CD4-positive, alpha-beta T cell (primary cell): Measurements from ENCODE around the gene LASP1. TPM values are rescaled to one million over a fixed set of nuclear protein-coding genes. Genes with fewer than 3 reads are reported as not detected.

Experiments
- ATAC-seq: fragments of 200-7000 bp; cut with Tn5 transposase; one replicate; pipeline ENCODE4 v1.10.0; 2022; ENCODE audit warnings: mild to moderate bottlenecking; ENCODE audit not compliant: poor library complexity
- CTCF ChIA-PET: fragments of 350-600 bp; sonication (Branson Sonifier 250); formaldehyde crosslinking; loops from one replicate; lab custom pipeline; 2021; ENCODE audit warnings: antibody characterized with exemption, inconsistent platforms; lab: Charles Lee
- POLR2A ChIA-PET: fragments of 350-600 bp; sonication (Branson Sonifier 250); formaldehyde crosslinking; loops from one replicate; lab custom pipeline; 2021; ENCODE audit warnings: antibody characterized with exemption, inconsistent platforms; lab: Charles Lee
- DNase-seq, 14 experiments: peaks; one replicate each; pipeline ENCODE4 v3.0.0-alpha.2; 2013 to 2020; ENCODE audit warnings: mixed read lengths in 2 of 14
- H3K27ac ChIP-seq, 2 donors: one replicate each; pipeline versions ENCODE4 v1.5.1 to v1.7.0; 2013; ENCODE audit warnings: low read length in 2 of 2, low read depth in 1 of 2, mild to moderate bottlenecking in 1 of 2
- H3K27me3 ChIP-seq, 2 experiments: 1 replicate in 1 of 2; 2 replicates in 1 of 2; pipeline versions ENCODE4 v1.6.1 to v1.7.0; 2013; ENCODE audit warnings: low read length in 2 of 2, control low read depth in 1 of 2, mild to moderate bottlenecking in 1 of 2, moderate library complexity in 1 of 2; ENCODE audit not compliant: insufficient read depth in 2 of 2, control insufficient read depth in 1 of 2
- H3K36me3 ChIP-seq: one replicate; pipeline ENCODE4 v1.6.1; 2013; ENCODE audit warnings: low read length, control low read depth; ENCODE audit not compliant: insufficient read depth
- H3K4me1 ChIP-seq: one replicate; pipeline ENCODE4 v1.6.1; 2013; ENCODE audit warnings: low read length, control low read depth; ENCODE audit not compliant: insufficient read depth
- H3K4me3 ChIP-seq: one replicate; pipeline ENCODE4 v1.5.1; 2013; ENCODE audit warnings: mild to moderate bottlenecking, low read length, moderate library complexity
- H3K9me3 ChIP-seq, 2 experiments: 1 replicate in 1 of 2; 2 replicates in 1 of 2; pipeline versions ENCODE4 v1.6.1 to v1.7.0; 2013; ENCODE audit warnings: low read length in 2 of 2, mild to moderate bottlenecking in 2 of 2, control low read depth in 1 of 2, moderate library complexity in 1 of 2; ENCODE audit not compliant: control insufficient read depth in 1 of 2, insufficient read depth in 1 of 2
- H3K27ac Mint-ChIP-seq: one replicate; pipeline ENCODE4 v1.8.0; 2020; ENCODE audit warnings: mixed read lengths
- H3K27me3 Mint-ChIP-seq: one replicate; pipeline ENCODE4 v1.8.0; 2021; ENCODE audit warnings: mixed read lengths
- H3K36me3 Mint-ChIP-seq: one replicate; pipeline ENCODE4 v1.8.0; 2021; ENCODE audit warnings: low read depth, mixed read lengths
- H3K4me1 Mint-ChIP-seq: one replicate; pipeline ENCODE4 v1.8.0; 2021; ENCODE audit warnings: low read depth, mixed read lengths
- H3K4me3 Mint-ChIP-seq: one replicate; pipeline ENCODE4 v1.8.0; 2020; ENCODE audit warnings: mild to moderate bottlenecking, mixed read lengths
- H3K9me3 Mint-ChIP-seq: one replicate; pipeline ENCODE4 v1.8.0; 2020; ENCODE audit warnings: mixed read lengths
- intact Hi-C, 2 experiments: fragments of 100-400 bp; cut with DNase I in 1 of 2; cut with micrococcal nuclease in 1 of 2; formaldehyde crosslinking; loops; one replicate each; pipeline versions ENCODE4 v1.15.1 to v1.9.0; 2023 to 2025; cut with DNase I, micrococcal nuclease
- total RNA-seq, 174 experiments: library from RNA in 2 of 174; stranded (reverse) in 2 of 174; gene quantifications; one replicate each; pipeline ENCODE4 v1.2.3 and lab custom pipeline; 2021 to 2026
- TF ChIP-seq, protein P1 (sequence below): fragments of 200-600 bp; IDR thresholded peaks from one replicate; pipeline ENCODE4 v1.8.0; 2022; ENCODE audit warnings: antibody characterized with exemption, mild to moderate bottlenecking

LASP1 gene
- total RNA-seq, 2 experiments from 2014 or later = 50.1 to 50.5 TPM

DNA sequence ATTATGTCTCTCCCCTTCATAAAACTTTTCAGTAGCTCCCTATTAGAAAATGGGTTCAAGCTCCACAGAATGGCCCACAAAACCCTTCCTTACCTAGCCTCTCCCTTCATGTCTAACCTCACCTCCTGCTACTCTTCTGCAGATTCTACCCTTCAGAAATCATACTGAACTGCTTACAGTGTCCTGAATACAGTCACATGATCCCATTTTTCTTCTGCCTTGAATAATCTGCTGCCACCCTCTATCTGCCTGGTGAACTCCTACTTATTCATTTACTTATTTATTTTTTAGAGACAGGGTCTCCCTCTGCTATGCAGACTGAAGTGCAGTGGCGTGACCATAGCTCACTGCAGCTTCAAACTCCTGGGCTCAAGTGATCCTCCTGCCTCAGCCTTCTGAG, 70.5 kb downstream of the LASP1 start:
- intact Hi-C loops = no loop called here
- H3K9me3 Mint-ChIP-seq = no peaks in the 10 kb centered on the region
- no peak overlapping the region for H3K4me3 ChIP-seq
- no peaks in the 10 kb centered on the region for H3K27me3 ChIP-seq
- no peaks in the 10 kb centered on the region for H3K36me3 ChIP-seq
- TF ChIP-seq, protein P1, sequence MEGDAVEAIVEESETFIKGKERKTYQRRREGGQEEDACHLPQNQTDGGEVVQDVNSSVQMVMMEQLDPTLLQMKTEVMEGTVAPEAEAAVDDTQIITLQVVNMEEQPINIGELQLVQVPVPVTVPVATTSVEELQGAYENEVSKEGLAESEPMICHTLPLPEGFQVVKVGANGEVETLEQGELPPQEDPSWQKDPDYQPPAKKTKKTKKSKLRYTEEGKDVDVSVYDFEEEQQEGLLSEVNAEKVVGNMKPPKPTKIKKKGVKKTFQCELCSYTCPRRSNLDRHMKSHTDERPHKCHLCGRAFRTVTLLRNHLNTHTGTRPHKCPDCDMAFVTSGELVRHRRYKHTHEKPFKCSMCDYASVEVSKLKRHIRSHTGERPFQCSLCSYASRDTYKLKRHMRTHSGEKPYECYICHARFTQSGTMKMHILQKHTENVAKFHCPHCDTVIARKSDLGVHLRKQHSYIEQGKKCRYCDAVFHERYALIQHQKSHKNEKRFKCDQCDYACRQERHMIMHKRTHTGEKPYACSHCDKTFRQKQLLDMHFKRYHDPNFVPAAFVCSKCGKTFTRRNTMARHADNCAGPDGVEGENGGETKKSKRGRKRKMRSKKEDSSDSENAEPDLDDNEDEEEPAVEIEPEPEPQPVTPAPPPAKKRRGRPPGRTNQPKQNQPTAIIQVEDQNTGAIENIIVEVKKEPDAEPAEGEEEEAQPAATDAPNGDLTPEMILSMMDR = no peak
- H3K27me3 Mint-ChIP-seq = no peaks in the 10 kb centered on the region
- ATAC-seq (no peak), DNase-seq (no peak)
- H3K4me1 Mint-ChIP-seq = no peaks in the 10 kb centered on the region
- H3K36me3 Mint-ChIP-seq = no peaks in the 10 kb centered on the region
- no peak overlapping the region for H3K4me3 Mint-ChIP-seq
- CTCF ChIA-PET = interaction anchor here (1.2 kb wide), 1 partner anchor 69 kb away, joined by 3 read pairs; no protein-coding TSS in a partner anchor
- H3K27ac ChIP-seq = no peak overlapping the region
- no peaks in the 10 kb centered on the region for H3K4me1 ChIP-seq
- H3K27ac Mint-ChIP-seq = no peak overlapping the region
- no peaks in the 10 kb centered on the region for H3K9me3 ChIP-seq
- POLR2A ChIA-PET = no interaction called here

DNA sequence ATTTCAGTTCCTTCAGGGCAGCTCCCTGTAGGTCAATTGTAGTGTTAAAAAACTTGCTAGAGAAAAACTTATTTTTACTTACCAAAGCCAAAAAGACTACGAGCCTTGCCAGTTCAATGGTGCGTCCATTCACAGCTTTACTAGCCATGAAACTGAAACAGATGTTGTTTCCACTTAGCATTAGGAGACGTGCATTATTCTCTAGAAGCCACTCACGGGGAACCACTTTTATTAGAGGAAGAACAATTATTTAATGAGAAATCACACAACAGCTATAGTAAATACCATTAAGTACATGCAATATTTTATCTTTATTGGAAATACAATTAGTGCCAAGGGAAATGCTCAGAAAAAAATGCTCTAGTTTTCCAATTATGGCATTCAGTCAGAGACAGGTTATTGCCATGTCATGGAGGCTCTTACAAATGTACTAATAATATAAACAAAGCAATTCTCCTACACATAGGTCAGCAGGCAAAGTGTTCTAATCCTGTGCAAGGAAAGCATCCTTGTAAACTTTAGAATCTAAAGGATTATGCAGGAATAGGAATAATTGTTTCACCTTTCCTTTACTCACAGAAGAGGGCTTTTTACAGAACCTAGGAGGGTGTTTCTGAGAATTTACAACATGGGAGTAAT, 73.0 kb downstream of the LASP1 start:
- no peaks in the 10 kb centered on the region for H3K36me3 ChIP-seq
- H3K9me3 Mint-ChIP-seq = no peaks in the 10 kb centered on the region
- ATAC-seq = no peak
- intact Hi-C loops = no loop called here
- H3K27me3 ChIP-seq = no peaks in the 10 kb centered on the region
- H3K27ac Mint-ChIP-seq = no peak overlapping the region
- no peaks in the 10 kb centered on the region for H3K27me3 Mint-ChIP-seq
- DNase-seq = no peak
- TF ChIP-seq, protein P1 = no peak
- H3K4me3 Mint-ChIP-seq = no peak overlapping the region
- H3K9me3 ChIP-seq = no peaks in the 10 kb centered on the region
- no peaks in the 10 kb centered on the region for H3K4me1 ChIP-seq
- ChIA-PET CTCF (interaction anchor here (0.6 kb wide), 1 partner anchor 210 kb away, joined by 3 read pairs; no protein-coding TSS in a partner anchor), POLR2A (no interaction called here)
- no peaks in the 10 kb centered on the region for H3K4me1 Mint-ChIP-seq
- no peaks in the 10 kb centered on the region for H3K36me3 Mint-ChIP-seq
- no peak overlapping the region for H3K4me3 ChIP-seq
- no peak overlapping the region for H3K27ac ChIP-seq

DNA sequence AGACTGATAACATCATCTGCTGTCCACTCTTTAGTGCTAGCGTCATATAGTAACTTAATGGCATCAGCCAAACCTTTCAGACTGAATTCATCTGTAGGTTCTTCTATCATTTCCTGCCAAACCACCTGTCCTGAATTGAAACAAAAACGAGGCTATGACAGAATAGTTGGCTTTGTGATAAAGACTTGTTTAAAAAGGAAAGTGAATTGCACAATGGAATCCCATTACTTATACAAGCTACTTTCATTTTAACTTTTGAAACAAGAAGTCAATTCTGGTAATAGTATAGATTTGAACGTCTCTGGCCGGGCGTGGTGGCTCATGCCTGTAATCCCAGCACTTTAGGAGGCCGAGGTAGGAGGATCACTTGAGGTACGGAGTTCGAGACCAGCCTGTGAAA, 73.7 kb downstream of the LASP1 start:
- H3K27ac ChIP-seq = no peak overlapping the region
- POLR2A ChIA-PET = no interaction called here
- intact Hi-C loops = no loop called here
- H3K9me3 Mint-ChIP-seq = no peaks in the 10 kb centered on the region
- H3K9me3 ChIP-seq = no peaks in the 10 kb centered on the region
- H3K27me3 ChIP-seq = no peaks in the 10 kb centered on the region
- ATAC-seq = no peak
- CTCF ChIA-PET = no interaction called here
- no peak for DNase-seq
- no peak overlapping the region for H3K4me3 Mint-ChIP-seq
- H3K36me3 Mint-ChIP-seq = no peaks in the 10 kb centered on the region
- no peaks in the 10 kb centered on the region for H3K36me3 ChIP-seq
- H3K27ac Mint-ChIP-seq = no peak overlapping the region
- no peaks in the 10 kb centered on the region for H3K27me3 Mint-ChIP-seq
- no peak overlapping the region for H3K4me3 ChIP-seq
- no peaks in the 10 kb centered on the region for H3K4me1 ChIP-seq
- no peaks in the 10 kb centered on the region for H3K4me1 Mint-ChIP-seq
- TF ChIP-seq, protein P1 = no peak
